Measurements from ENCODE around the gene CDCA4.
"Not testable (repeated sequence)": the region's sequence is repeated elsewhere in the genome, so short reads cannot be mapped to it uniquely, and the experiment has no call there.

Gene CDCA4

GRCh38 chr14:105030194-105030593 is 9.3 kb upstream of the CDCA4 start:
- peaks cover 21% of the 10 kb centered on the region for H3K4me1 ChIP-seq (ENCODE audit: insufficient read depth, low read length, severe bottlenecking)
- H4K20me1 ChIP-seq (ENCODE audit: insufficient read depth, low read length): no peaks in the 10 kb centered on the region
- H2AFZ ChIP-seq (ENCODE audit: low read length): no peak overlapping the region
- H3K9me2 ChIP-seq (ENCODE audit: low read depth, low read length): no peaks in the 10 kb centered on the region
- H3K27me3 ChIP-seq (ENCODE audit: insufficient read depth, low read length): peaks cover 21% of the 10 kb centered on the region
- H3K27ac ChIP-seq (ENCODE audit: low read depth, low read length, poor library complexity, severe bottlenecking): no peak overlapping the region
- no peak overlapping the region for H3K4me2 ChIP-seq (ENCODE audit: low read length)
- no peak for TF ChIP-seq EZH2 (IDR thresholded peaks at IDR 0.05; ENCODE audit: borderline replicate concordance, low read length)
- TF ChIP-seq CTCF (IDR thresholded peaks at IDR 0.05; ENCODE audit: low read length): no peak
- H3K9ac ChIP-seq (ENCODE audit: low read length): no peak overlapping the region
- peaks cover 15% of the 10 kb centered on the region; the same call in 1 of the 2 replicates for H3K9me3 ChIP-seq (ENCODE audit: low read length)
- H3K36me3 ChIP-seq (ENCODE audit: insufficient read depth, low read length): no peaks in the 10 kb centered on the region; the same call in 1 of the 2 replicates
- H3F3A ChIP-seq (ENCODE audit: insufficient read depth, low read length): no peaks in the 10 kb centered on the region
- H3K4me3 ChIP-seq (ENCODE audit: low read depth, low read length, poor library complexity, severe bottlenecking): no peak overlapping the region
- H3K79me2 ChIP-seq (ENCODE audit: insufficient read depth, low read length): no peaks in the 10 kb centered on the region

DNA sequence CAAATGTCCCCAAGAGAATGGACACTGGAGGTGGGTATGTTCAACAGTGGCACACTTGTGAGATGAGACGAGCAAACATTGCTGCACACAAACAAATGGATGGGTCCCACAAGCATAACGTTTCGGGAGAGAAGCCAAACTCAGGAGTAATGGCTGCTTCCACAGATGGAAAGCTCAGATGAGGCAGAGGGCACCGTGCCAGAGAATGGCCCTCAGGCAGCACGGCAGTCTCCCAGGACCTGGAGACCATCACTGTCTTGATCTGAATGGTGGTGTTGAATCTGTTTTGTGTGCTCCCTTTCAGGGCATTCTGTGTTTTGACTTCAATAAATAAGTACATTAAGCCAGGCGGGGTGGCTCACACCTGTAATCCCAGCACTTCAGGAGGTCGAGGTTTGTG is 8.5 kb upstream of the CDCA4 start:
- no peaks in the 10 kb centered on the region; the same call in 1 of the 2 replicates for H3K36me3 ChIP-seq (ENCODE audit: insufficient read depth, low read length)

GRCh38 chr14:105028251-105028927 is 7.5 kb upstream of the CDCA4 start:
- no peak overlapping the region for H3K9ac ChIP-seq (ENCODE audit: low read length)
- H3K4me3 ChIP-seq (ENCODE audit: low read depth, low read length, poor library complexity, severe bottlenecking): no peak overlapping the region
- no peaks in the 10 kb centered on the region for H3K9me2 ChIP-seq (ENCODE audit: low read depth, low read length)
- peaks cover 3% of the 10 kb centered on the region; the same call in 1 of the 2 replicates for H3K9me3 ChIP-seq (ENCODE audit: low read length)
- peaks cover 23% of the 10 kb centered on the region for H3K4me1 ChIP-seq (ENCODE audit: insufficient read depth, low read length, severe bottlenecking)
- 0 out of 2 replicates have a peak, but pooled peaks cover 5% of the 10 kb centered on the region for H3F3A ChIP-seq (ENCODE audit: insufficient read depth, low read length)
- TF ChIP-seq EZH2 (IDR thresholded peaks at IDR 0.05; ENCODE audit: borderline replicate concordance, low read length) (no peak), CTCF (IDR thresholded peaks at IDR 0.05; ENCODE audit: low read length) (no peak)
- H3K4me2 ChIP-seq (ENCODE audit: low read length): no peak overlapping the region
- H3K36me3 ChIP-seq (ENCODE audit: insufficient read depth, low read length): no peaks in the 10 kb centered on the region
- no peak overlapping the region for H2AFZ ChIP-seq (ENCODE audit: low read length)
- no peaks in the 10 kb centered on the region for H4K20me1 ChIP-seq (ENCODE audit: insufficient read depth, low read length)
- peaks cover 17% of the 10 kb centered on the region for H3K27me3 ChIP-seq (ENCODE audit: insufficient read depth, low read length)
- no peak overlapping the region for H3K27ac ChIP-seq (ENCODE audit: low read depth, low read length, poor library complexity, severe bottlenecking)
- H3K79me2 ChIP-seq (ENCODE audit: insufficient read depth, low read length): no peaks in the 10 kb centered on the region

More for the DNA sequence above, 8.5 kb upstream of the CDCA4 start:
- no peak overlapping the region for H3K27ac ChIP-seq (ENCODE audit: low read depth, low read length, poor library complexity, severe bottlenecking)
- no peak overlapping the region for H2AFZ ChIP-seq (ENCODE audit: low read length)
- H4K20me1 ChIP-seq (ENCODE audit: insufficient read depth, low read length): no peaks in the 10 kb centered on the region
- no peaks in the 10 kb centered on the region for H3K79me2 ChIP-seq (ENCODE audit: insufficient read depth, low read length)
- H3K4me1 ChIP-seq (ENCODE audit: insufficient read depth, low read length, severe bottlenecking): peaks cover 24% of the 10 kb centered on the region
- TF ChIP-seq EZH2 (IDR thresholded peaks at IDR 0.05; ENCODE audit: borderline replicate concordance, low read length) (no peak), CTCF (IDR thresholded peaks at IDR 0.05; ENCODE audit: low read length) (no peak)
- no peaks in the 10 kb centered on the region for H3K9me2 ChIP-seq (ENCODE audit: low read depth, low read length)
- no peak overlapping the region for H3K4me3 ChIP-seq (ENCODE audit: low read depth, low read length, poor library complexity, severe bottlenecking)
- H3K4me2 ChIP-seq (ENCODE audit: low read length): no peak overlapping the region
- no peak overlapping the region for H3K9ac ChIP-seq (ENCODE audit: low read length)
- no peaks in the 10 kb centered on the region for H3F3A ChIP-seq (ENCODE audit: insufficient read depth, low read length)
- peaks cover 21% of the 10 kb centered on the region for H3K27me3 ChIP-seq (ENCODE audit: insufficient read depth, low read length)
- peaks cover 12% of the 10 kb centered on the region; the same call in 1 of the 2 replicates for H3K9me3 ChIP-seq (ENCODE audit: low read length)

- H2AFZ ChIP-seq (ENCODE audit: low read length); H3K27ac ChIP-seq (ENCODE audit: low read depth, low read length, poor library complexity, severe bottlenecking); H3K9me3 ChIP-seq (ENCODE audit: low read length): not testable (repeated sequence)
Observed at GRCh38 chr14:105027718-105028117, 6.8 kb upstream of the CDCA4 start.

More at GRCh38 chr14:105027718-105028117, 6.8 kb upstream of the CDCA4 start:
- H3K9ac ChIP-seq (ENCODE audit: low read length); H3K4me3 ChIP-seq (ENCODE audit: low read depth, low read length, poor library complexity, severe bottlenecking); H3K4me2 ChIP-seq (ENCODE audit: low read length); H3K9me2 ChIP-seq (ENCODE audit: low read depth, low read length); H3K79me2 ChIP-seq (ENCODE audit: insufficient read depth, low read length); H3F3A ChIP-seq (ENCODE audit: insufficient read depth, low read length); H3K36me3 ChIP-seq (ENCODE audit: insufficient read depth, low read length); H4K20me1 ChIP-seq (ENCODE audit: insufficient read depth, low read length): not testable (repeated sequence)
- H3K4me1 ChIP-seq (ENCODE audit: insufficient read depth, low read length, severe bottlenecking): peaks cover 23% of the 10 kb centered on the region
- peaks cover 11% of the 10 kb centered on the region for H3K27me3 ChIP-seq (ENCODE audit: insufficient read depth, low read length)
